GM03348 (cell line): ENCODE results near the gene CCDC174.

Experiments
- DNase-seq: peaks from one replicate; pipeline ENCODE4 v3.0.0; 2012; ENCODE audit warnings: low spot score

Gene CCDC174

GRCh38 chr3:14625443-14625842 is 26.1 kb upstream of the CCDC174 start:
- no peak for DNase-seq

DNA sequence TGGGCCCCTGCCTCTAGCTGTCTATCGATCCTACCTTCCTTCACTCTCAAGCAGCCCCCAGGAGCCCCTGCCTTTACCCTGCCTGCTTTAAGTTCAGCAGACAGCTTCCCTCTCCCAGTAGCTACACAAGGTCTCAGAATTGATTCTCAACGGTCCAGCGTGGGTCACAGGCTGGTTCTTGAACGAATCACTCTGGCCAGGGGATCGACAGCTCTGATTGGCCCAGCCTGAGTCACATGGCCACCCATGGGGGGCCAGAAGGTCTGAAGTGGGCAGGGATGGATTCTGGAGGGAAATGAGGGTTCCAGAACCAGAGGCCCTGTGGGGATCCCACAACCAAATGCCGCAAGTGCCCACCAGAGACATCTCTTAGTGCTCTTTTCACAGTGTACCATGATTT is 23.7 kb upstream of the CCDC174 start:
- DNase-seq, result no peak

- DNase-seq, result no peak
Measured at GRCh38 chr3:14628406-14628805, 23.2 kb upstream of the CCDC174 start.

- no peak for DNase-seq
Measured at GRCh38 chr3:14630404-14631100, 21.0 kb upstream of the CCDC174 start.

DNA sequence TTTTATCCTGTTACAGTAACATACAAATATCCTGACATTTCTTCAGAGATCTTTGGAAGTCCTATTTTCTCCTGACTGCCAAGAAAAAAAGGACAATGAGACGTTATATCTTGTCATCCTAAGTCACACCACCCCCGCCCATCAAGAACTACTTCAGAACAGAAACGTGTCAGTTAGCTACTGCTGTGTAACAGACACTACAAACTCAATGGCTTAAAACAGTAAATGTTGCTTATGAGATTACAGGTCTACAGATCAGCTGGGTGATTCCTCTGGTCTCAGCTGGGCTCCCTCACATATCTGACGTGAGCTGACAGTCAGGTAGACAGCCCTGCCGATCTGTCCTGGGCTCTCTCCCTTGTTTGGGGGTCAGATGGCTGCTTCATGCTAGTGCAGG is 20.5 kb upstream of the CCDC174 start:
- DNase-seq, result no peak

GRCh38 chr3:14631687-14632441 is 19.7 kb upstream of the CCDC174 start:
- no peak for DNase-seq

GRCh38 chr3:14632442-14632930 is 19.1 kb upstream of the CCDC174 start:
- DNase-seq, result no peak

- DNase-seq, result no peak
Measured at GRCh38 chr3:14633417-14633816, 18.1 kb upstream of the CCDC174 start.

GRCh38 chr3:14633819-14634424 is 17.6 kb upstream of the CCDC174 start:
- peak; percentile 55 for DNase-seq

DNA sequence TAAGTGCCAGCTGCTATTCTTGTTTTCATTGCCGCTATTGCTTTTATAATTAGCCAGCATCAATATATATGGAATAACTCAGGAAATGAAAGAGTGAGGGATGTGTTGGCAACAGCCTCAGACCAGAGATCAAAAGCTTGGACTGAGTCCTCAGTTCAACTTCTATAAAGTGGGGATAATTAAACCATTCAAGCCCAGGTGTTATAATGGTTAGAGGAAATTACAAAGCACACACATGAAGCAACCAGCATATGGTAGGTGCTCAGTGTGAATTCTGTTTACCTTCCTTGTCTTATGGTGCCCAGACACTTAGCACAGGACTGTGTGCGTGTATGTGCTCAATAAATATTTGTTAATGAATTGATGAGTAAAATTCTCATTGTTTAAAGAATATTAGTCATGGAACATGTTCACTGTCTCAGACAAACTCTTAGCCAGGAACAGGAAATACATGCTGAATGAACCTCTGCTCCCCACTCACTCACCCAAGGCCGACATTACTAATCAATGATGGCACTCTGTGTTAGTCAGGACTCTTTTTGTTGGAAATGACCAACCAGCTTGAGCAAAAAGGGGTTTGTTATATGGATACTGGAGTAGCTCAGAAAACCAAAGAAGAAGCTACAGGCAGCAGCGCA is 16.7 kb upstream of the CCDC174 start:
- DNase-seq, result no peak

DNA sequence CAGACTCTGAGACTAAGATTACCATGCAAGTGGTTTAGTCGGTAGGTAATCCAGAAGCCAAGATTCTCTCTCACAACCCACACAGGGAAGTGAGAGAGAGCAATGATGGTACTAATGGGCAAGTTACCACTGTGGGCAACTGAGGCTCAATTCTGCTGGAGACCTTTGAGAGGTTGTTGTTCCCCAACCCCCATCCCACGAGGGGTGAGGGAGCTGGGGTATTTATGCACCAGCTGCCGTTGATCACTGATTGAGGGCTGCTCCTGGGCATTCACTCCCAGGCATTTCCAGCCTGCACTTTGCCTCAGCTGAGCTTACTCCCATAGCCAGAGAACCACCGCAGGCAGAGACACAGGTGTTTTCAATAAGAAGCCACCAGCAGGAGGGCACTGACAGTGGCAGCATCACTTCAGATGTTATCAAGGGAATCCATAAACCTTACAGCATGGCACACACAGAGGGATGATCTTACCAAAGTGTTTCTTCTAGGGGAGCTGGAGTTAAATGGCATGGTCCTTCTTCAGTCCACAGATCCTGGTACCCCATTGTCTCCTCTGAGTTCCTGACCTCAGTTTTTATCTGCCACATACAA is 15.0 kb upstream of the CCDC174 start:
- no peak for DNase-seq

DNA sequence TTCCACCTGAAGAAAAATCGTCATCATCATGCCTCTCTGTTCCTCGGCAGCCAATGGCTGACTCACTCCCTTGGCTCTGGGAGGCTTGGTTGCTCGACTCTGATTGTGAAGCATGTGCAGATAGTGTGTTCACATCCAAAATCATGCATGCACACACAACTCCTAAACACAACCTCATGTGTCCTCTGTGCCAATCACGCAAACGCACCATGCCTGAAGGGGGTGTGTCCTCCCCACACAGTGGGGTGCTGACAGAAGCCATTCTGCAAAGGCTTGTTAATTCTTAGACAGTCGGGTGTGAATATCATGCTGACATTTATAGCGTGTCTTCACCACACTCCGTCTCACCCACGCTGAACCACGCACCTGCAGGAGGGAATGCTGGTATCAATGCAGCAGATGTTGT is 11.4 kb upstream of the CCDC174 start:
- peak; percentile 56 for DNase-seq

DNA sequence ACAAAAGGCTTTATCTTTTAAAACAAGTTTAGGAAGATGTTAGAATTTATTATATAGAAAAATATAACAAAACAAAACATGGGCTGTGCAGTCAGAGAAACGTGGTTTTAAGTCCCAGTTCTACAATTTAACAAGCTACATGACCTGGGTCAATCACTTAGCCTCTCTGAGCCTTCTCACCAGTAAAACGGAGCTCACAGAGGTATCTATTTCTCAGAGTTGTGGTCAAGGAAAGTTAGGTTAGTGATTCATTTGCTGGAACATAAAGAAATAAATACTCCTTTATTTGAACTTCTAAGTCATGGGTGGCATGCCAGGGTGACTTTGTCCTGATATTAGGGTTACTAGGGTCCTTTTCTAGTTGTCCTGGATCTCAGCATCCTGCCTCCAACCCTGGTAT is 10.8 kb upstream of the CCDC174 start:
- DNase-seq, result no peak

GRCh38 chr3:14641346-14641745 is 10.2 kb upstream of the CCDC174 start:
- DNase-seq, result no peak

DNA sequence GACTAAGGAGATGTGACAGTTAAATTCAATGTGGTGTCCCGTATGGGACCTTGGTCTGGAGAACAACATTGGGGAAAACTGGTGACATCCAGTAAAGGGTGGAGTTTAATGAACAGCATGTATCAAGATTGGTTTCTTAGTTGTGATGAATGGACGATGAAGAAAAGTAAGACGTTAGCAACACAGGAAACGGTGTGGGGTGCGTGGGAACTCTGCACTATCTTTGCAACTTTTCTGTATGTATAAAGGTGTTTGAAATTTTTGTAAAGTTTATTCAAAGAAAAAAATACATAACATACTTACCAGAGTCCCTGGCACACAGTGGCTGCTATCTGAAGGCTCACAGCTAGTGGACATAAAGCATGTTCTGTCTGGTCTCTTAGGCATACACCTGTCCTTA is 6.1 kb upstream of the CCDC174 start:
- DNase-seq, result no peak

DNA sequence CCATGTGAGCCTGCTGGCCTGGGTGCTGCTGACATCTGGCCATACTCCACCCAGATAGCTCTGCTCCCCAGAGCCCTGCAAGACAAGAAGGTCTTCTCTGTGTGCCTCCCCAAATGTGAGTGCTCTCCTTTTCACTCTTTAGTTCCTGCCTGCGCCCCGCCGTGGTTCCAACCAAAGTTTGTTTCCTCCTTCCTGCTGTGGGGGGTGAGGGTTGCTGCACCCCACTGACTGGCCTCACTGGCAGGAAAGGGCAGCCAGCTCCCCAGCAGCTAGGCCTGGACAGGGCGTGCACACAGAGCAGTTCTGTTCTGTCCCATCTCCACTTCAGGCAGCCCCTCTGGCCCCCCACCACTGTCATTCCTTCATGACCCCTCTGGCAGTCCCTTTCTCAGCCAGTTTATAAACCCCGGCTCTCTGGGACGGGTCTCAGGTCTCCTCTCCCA is 5.4 kb upstream of the CCDC174 start:
- DNase-seq, result no peak

GRCh38 chr3:14646589-14647413 is 4.8 kb upstream of the CCDC174 start:
- no peak for DNase-seq

DNA sequence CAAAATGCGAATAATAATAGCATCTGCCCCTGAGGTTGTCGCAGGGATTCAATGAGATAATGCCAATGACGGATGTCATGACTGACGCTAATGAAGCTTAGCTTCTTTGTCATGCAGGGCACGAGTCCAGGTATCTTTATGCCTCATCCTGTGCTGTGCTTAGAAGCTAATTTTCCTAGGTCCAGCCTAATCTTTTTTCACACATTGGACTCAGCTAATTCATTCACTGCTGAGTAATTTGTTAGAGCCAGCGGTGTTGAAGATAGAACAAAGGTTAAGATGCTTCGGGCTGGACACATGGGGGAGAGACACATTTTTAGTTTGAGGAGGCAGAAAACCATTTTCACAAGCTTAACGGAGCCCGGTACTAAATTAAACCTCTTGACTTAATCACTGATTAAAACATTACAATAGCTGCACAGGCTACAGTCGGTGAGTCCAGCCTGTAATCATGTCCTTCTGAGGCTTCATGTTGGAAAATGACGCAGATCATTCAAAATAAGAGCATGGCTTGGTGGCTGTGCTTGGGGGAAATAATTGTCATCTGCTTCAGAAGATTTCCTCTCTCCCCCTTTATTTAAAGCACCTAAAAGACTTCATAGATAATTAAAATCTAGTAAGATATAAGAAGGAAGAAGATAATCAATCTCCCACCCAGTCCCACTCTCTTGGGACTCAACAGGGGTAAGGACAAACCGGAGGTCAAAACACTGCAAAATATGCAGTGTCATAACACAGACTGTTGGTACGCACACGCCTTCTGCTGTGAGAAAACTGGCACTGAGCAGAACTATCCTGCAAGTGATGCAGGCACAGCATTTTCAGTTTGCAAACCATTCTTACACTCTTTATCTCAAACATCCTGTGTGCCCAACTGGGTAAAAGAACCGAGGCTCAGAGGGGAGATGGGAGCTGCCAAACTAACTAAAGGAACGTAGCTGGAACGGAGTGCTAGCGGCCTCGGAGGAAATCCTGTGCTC is 3.3 kb upstream of the CCDC174 start:
- DNase-seq, result no peak

DNA sequence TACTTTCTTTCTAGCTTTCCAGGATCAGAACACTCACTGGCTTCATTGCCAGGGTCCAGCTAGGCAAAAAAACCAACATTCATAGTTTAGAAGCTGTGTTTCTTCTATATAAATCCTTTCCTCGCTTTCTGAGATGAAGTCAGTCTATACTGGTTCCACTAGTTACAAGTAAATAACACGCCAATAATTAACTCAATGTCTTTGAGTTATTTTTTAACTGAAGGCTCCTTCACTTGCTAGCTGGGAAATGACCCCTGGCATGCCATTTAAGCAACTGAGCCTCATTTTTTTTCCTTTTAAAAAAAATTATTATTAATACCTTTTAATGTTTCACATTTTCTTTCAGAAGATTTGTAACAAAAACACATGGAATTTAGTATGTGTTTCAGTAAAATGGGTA is 2.1 kb upstream of the CCDC174 start:
- no peak for DNase-seq

DNA sequence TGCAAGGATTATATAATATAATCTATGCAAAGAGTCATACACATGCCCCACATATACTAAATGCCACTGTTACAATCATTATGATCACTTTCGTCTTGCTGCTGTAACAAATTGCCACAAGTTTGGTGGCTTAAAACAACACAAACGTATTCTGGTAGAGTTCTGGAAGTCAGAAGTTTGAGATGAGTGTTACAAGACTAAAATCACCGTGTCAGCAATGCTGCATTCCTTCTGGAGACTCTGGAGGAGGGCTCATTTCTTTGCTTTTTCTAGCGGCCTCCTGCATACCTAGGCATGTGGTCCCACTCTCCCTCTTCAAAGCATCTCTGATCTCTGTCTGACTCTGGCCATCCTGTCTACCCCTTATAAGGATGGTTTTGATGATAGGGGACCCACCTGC is 1.4 kb upstream of the CCDC174 start:
- no peak for DNase-seq
